ENCODE results near the gene SON. TPM values are rescaled to one million over a fixed set of nuclear protein-coding genes. Genes with fewer than 3 reads are reported as not detected.

The SON gene
- total RNA-seq, 1 donor from 2014 or later, result 179 TPM

DNA sequence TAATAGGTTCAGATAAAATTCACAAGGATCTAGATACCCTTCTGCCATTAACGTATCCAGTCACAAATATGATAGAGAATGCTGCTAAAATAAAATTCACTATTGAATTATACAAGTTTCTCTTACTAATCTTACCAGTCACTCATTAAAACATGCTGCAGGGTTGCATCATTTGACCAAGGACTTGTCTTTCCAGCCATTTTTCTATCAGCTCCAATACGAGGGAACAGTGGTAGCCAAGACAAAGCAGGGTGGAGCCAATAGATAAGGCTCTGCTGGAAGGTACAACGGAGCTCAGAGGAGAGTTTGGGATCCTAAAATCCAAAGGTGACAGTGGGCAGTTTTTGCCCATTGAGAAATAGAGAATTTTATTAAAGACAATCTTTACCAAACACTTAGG is 41.6 kb downstream of the SON start:
- no peak for DNase-seq (ENCODE audit: low spot score in 2 of 2)
- intact Hi-C loops (cut with DNase I), result no loop called here
- no peaks in the 10 kb centered on the region for H3K27me3 ChIP-seq

DNA sequence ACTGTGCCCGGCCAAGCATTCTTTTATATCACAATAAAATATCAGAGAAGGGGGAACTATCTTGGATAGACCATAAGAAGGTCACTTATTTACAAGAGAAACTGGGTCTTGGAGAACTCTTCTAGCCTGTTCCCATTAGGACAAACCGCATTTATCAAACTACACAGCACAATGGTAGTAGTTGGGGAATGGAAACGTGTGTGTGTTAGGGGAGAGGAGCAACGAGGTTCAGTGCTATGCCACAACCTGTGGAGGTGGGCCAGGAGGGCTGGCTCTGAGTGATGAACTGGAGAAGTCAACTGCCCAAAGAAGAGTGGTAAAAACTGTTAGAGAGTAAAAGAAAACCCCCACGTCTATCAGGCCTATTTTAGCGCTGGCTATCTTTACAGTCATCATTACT is 44.1 kb downstream of the SON start:
- TF ChIP-seq, protein P1, sequence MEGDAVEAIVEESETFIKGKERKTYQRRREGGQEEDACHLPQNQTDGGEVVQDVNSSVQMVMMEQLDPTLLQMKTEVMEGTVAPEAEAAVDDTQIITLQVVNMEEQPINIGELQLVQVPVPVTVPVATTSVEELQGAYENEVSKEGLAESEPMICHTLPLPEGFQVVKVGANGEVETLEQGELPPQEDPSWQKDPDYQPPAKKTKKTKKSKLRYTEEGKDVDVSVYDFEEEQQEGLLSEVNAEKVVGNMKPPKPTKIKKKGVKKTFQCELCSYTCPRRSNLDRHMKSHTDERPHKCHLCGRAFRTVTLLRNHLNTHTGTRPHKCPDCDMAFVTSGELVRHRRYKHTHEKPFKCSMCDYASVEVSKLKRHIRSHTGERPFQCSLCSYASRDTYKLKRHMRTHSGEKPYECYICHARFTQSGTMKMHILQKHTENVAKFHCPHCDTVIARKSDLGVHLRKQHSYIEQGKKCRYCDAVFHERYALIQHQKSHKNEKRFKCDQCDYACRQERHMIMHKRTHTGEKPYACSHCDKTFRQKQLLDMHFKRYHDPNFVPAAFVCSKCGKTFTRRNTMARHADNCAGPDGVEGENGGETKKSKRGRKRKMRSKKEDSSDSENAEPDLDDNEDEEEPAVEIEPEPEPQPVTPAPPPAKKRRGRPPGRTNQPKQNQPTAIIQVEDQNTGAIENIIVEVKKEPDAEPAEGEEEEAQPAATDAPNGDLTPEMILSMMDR (IDR thresholded peaks at IDR 0.05), result no peak
- no peaks in the 10 kb centered on the region for H3K27me3 ChIP-seq
- H3K27ac ChIP-seq, result no peak overlapping the region
- H3K9me3 ChIP-seq, result no peaks in the 10 kb centered on the region
- H3K36me3 ChIP-seq, result peaks cover 0 to 10% of the 10 kb centered on the region in 2 donors
- intact Hi-C loops (cut with DNase I), result loop anchor here (5.0 kb wide), 1 partner anchor 95 kb away; the partner anchor contains the start of gene DNAJC28
- H3K4me3 ChIP-seq, result no peak overlapping the region
- no peak for DNase-seq (ENCODE audit: low spot score in 2 of 2)
- H3K4me1 ChIP-seq, result peaks cover 0 to 9% of the 10 kb centered on the region in 2 donors

More for the DNA sequence above, 41.6 kb downstream of the SON start:
- H3K27ac ChIP-seq, result no peak overlapping the region
- H3K4me1 ChIP-seq, result peaks cover 0 to 9% of the 10 kb centered on the region in 2 donors
- H3K4me3 ChIP-seq, result no peak overlapping the region
- peaks cover 0 to 10% of the 10 kb centered on the region in 2 donors for H3K36me3 ChIP-seq
- TF ChIP-seq, protein P1 (IDR thresholded peaks at IDR 0.05), result no peak
- H3K9me3 ChIP-seq, result no peaks in the 10 kb centered on the region

DNA sequence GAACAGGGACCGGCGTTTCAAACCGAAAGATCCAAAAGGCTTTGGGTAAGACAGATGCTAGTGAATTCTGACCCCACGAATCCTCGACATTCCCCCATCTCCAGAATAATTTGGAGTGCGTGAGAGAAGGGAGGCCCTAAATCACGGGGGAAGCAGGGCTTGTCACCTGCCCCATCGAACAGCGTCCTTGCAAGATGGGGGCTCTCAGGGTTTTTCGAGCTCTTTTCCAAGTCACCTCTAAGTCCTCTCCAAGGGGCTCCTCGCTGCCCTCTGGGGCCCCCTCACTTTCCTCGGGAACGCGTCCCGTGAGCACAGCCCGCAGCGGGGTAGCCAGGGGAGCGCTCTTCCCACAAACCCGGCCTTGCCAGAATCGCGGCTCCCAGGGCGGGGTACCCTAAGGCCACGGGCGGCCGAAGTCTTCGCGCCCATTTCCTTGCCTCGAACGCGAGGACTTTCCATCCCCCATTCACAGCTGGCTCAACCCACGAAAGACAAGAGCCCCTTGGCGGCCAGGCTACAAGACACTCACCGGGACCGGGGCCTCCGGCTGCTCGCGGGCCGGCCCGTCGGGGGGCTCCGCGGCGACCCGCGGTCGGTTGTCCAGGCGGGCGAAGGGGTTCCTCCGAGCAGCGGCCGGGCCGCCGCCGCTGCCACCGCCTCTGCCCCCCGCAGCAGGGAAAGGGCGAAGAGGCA is 45.1 kb downstream of the SON start:
- TF ChIP-seq, protein P1 (IDR thresholded peaks at IDR 0.05), result peak in 1 of 3 experiments; percentile 9
- peak overlapping the region; percentile 93 to 97 for H3K4me3 ChIP-seq
- intact Hi-C loops (cut with DNase I), result loop anchor here (1.0 to 5.0 kb wide), 4 partner anchors 17 to 96 kb away; partner anchors contain the start of genes DNAJC28, GART and ITSN1
- DNase-seq (ENCODE audit: low spot score in 2 of 2), result peak in 1 of 2 donors; percentile 70
- peak overlapping the region; percentile 90 to 96 for H3K27ac ChIP-seq
- peaks cover 0 to 10% of the 10 kb centered on the region in 2 donors for H3K36me3 ChIP-seq
- H3K9me3 ChIP-seq, result no peaks in the 10 kb centered on the region
- no peaks in the 10 kb centered on the region for H3K27me3 ChIP-seq
- peaks cover 0 to 9% of the 10 kb centered on the region in 2 donors for H3K4me1 ChIP-seq

DNA sequence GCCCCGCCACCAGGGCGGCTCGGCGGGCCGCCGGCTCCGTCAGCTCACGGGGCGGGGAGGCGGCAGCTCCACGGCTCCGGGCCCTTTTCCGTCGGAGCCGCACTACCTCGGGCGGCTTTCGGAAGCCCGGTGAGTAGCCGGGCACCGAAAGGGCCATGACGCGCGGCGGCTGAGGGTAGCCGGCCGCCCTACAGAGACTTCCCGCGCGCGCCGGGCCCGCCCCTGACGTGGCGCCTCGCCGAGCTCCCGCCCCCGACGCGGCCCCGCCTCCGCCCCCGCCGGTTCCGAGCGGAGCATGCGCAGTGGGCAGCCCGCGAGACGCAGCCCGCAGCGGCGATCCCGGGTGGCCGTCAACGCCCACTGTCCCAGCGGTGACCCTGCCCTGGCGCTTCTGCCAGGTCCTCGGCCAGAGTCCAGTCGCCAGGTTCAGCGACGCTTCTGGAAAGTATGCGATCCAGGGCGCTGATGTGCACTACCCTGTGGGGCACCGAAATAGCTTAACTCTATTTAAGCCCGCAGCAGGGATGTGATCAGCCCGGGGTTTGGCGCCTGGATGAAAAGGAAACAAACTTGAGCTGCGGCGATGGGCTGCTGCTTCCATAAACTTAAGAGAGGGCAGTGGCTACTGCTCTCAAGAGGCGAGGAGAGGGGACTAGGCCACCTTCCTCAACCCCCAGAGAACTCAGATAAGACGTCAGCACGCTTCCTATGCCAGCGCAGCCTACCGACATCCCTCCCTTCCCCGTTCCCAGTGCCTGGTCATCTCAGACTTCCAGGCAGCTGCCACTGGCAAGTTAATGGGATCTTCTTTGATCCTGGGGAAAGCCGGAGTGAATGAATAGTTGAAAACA is 45.9 kb downstream of the SON start, which contains the start of gene DONSON:
DONSON (minus strand) TSS at position 200 of the 851 bp plus-strand sequence; CDS start at position 157, 43 bp downstream.
- peak; percentile 45 to 92 for DNase-seq (ENCODE audit: low spot score in 2 of 2)
- Histone ChIP-seq H3K4me3 (peak within 1 kb of the TSS; percentile 93 to 97), H3K4me1 (peaks cover 0 to 9% of the 10 kb centered on the region in 2 donors), H3K27me3 (no peaks in the 10 kb centered on the region), H3K27ac (peak within 1 kb of the TSS; percentile 90 to 96), H3K9me3 (no peaks in the 10 kb centered on the region), H3K36me3 (peaks cover 0 to 9% of the 10 kb centered on the region in 2 donors)
- intact Hi-C loops (cut with DNase I), result loop anchor here (1.0 to 5.0 kb wide), 4 partner anchors 16 to 96 kb away; partner anchors contain the start of genes DNAJC28, GART and ITSN1
- TF ChIP-seq, protein P1 (IDR thresholded peaks at IDR 0.05), result no peak

DNA sequence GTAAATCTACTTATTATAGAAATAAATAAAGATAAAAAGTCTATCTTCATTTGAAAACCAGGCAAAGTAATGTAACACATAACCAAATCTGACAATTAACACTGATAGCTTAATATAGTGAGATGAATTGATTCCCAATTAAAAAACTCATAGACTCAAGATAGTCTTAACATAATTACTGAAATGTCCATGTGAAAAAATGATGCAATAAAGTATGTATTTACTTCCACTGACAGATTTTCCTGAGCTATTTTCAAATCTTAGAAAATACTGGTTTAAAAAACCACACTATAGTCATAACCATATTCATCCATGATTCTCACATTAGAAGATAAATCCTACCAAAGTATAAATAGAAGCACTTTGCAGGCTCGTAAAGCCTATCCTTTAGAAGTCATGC is 55.2 kb downstream of the SON start:
- H3K4me3 ChIP-seq, result no peak overlapping the region
- H3K27me3 ChIP-seq, result no peaks in the 10 kb centered on the region
- H3K27ac ChIP-seq, result no peak overlapping the region
- intact Hi-C loops (cut with DNase I), result no loop called here
- H3K4me1 ChIP-seq, result no peaks in the 10 kb centered on the region
- no peak for DNase-seq (ENCODE audit: low spot score in 2 of 2)
- TF ChIP-seq, protein P1 (IDR thresholded peaks at IDR 0.05), result no peak
- no peaks in the 10 kb centered on the region for H3K9me3 ChIP-seq
- H3K36me3 ChIP-seq, result peaks cover 40 to 80% of the 10 kb centered on the region in 2 donors
